SH-SY5Y (cell line): ENCODE results near the gene UBE2E1.

Source experiments
- GATA2 ChIP-seq: IDR thresholded peaks from 2 replicates; pipeline ENCODE4 v1.6.1; 2011; ENCODE audit warnings: mild to moderate bottlenecking, low read depth, low read length
- GATA3 ChIP-seq: IDR thresholded peaks from 2 replicates; pipeline ENCODE4 v1.6.1; 2011; ENCODE audit warnings: low read depth, mild to moderate bottlenecking, low read length, moderate library complexity

DNA sequence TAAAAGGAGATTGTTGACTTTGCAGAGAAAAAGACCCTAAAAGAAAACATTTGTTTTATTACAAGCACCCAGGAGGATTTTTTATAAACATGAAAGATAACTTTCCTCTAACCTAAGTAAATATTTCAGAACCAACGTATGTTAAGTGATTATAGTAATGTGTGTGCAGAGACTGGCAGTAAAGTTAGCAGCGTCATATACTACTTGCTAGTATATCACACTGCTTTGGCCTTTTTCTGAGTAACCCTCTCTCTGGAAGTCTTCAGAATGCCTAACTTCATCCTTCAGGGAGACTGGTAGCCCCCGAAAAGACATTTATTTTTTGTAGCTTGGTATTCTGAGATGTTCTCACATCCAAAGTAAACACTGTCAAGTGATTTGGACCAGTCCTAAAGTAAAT is 17.9 kb downstream of the UBE2E1 start:
- TF ChIP-seq GATA3 (no peak), GATA2 (no peak)
